Calu3 (cell line): ENCODE measurements around the gene ARMC2. TPM values are rescaled to one million over a fixed set of nuclear protein-coding genes. Genes with fewer than 3 reads are reported as not detected.

Experiments used
- BruUV-seq: library from RNA; stranded (reverse); fragments of 400-500 nt; replicated peaks from 2 replicates; lab custom pipeline; 2021; lab: Mats Ljungman, UMichigan
- CTCF ChIA-PET: fragments of 300-600 bp; sonication (Branson Sonifier 250); formaldehyde crosslinking; loops from one replicate; lab custom pipeline; 2022; ENCODE audit warnings: antibody characterized with exemption; lab: Charles Lee
- DNase-seq: peaks from one replicate; pipeline ENCODE4 v3.0.0; 2022
- H3K27ac Mint-ChIP-seq: one replicate; pipeline ENCODE4 v1.8.0; 2022; ENCODE audit warnings: mixed read lengths; ENCODE audit not compliant: unreplicated experiment
- H3K27me3 Mint-ChIP-seq: one replicate; pipeline ENCODE4 v1.8.0; 2022; ENCODE audit warnings: mixed read lengths; ENCODE audit not compliant: unreplicated experiment
- H3K36me3 Mint-ChIP-seq: one replicate; pipeline ENCODE4 v1.8.0; 2022; ENCODE audit warnings: mild to moderate bottlenecking, moderate library complexity, mixed read lengths; ENCODE audit not compliant: insufficient read depth, unreplicated experiment
- H3K4me1 Mint-ChIP-seq: one replicate; pipeline ENCODE4 v1.8.0; 2022; ENCODE audit warnings: mild to moderate bottlenecking, low read depth, mixed read lengths; ENCODE audit not compliant: unreplicated experiment
- H3K4me3 Mint-ChIP-seq: one replicate; pipeline ENCODE4 v1.8.0; 2022; ENCODE audit warnings: mild to moderate bottlenecking, low read depth, moderate library complexity, mixed read lengths; ENCODE audit not compliant: unreplicated experiment
- H3K9me3 Mint-ChIP-seq: one replicate; pipeline ENCODE4 v1.8.0; 2022; ENCODE audit warnings: low read depth, mixed read lengths; ENCODE audit not compliant: unreplicated experiment
- intact Hi-C: fragments of 100-400 bp; cut with micrococcal nuclease; formaldehyde crosslinking; loops from one replicate; pipeline ENCODE4 v1.10.0; 2022; ENCODE audit not compliant: unreplicated experiment
- total RNA-seq: library from RNA; stranded (reverse); gene quantifications from 2 replicates; pipeline ENCODE4 v1.2.3, GENCODE V29; 2022
- TF ChIP-seq, protein P1 (sequence below): fragments of 200-600 bp; IDR thresholded peaks from one replicate; pipeline ENCODE4 v1.8.0; 2022; ENCODE audit warnings: antibody characterized with exemption; ENCODE audit not compliant: unreplicated experiment

ARMC2 gene
- total RNA-seq, 1 experiment from 2014 or later = 7.1 TPM

DNA sequence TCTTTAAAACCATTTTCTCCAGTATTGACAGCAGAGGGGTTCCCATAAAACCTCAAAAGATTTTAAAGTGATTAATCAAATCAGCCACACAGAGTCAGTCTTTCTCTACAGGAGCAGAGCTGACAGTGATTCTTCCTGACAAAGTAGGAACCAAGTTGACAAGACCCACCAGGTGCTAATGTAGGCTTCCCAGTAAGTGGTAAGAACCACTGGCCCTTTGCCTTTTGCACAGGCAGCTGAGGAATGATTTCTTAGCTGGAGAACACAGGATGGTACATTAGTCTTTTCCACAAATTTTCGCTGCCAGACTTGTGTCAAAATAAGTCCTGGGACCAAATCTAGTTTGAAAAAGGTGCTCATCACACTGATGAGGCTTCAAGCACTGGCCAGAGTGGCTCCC is 95.8 kb downstream of the ARMC2 start:
- TF ChIP-seq, protein P1, sequence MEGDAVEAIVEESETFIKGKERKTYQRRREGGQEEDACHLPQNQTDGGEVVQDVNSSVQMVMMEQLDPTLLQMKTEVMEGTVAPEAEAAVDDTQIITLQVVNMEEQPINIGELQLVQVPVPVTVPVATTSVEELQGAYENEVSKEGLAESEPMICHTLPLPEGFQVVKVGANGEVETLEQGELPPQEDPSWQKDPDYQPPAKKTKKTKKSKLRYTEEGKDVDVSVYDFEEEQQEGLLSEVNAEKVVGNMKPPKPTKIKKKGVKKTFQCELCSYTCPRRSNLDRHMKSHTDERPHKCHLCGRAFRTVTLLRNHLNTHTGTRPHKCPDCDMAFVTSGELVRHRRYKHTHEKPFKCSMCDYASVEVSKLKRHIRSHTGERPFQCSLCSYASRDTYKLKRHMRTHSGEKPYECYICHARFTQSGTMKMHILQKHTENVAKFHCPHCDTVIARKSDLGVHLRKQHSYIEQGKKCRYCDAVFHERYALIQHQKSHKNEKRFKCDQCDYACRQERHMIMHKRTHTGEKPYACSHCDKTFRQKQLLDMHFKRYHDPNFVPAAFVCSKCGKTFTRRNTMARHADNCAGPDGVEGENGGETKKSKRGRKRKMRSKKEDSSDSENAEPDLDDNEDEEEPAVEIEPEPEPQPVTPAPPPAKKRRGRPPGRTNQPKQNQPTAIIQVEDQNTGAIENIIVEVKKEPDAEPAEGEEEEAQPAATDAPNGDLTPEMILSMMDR = no peak

GRCh38 chr6:108944707-108945680 is 96.8 kb downstream of the ARMC2 start:
- Mint-ChIP-seq H3K4me1 (peaks cover 10% of the 10 kb centered on the region), H3K27ac (no peak overlapping the region), H3K9me3 (no peaks in the 10 kb centered on the region), H3K36me3 (no peaks in the 10 kb centered on the region), H3K4me3 (no peak overlapping the region), H3K27me3 (no peaks in the 10 kb centered on the region)
- CTCF ChIA-PET = interaction anchor here (1.4 kb wide), 1 partner anchor 10 kb away, joined by 3 read pairs; no protein-coding TSS in a partner anchor
- intact Hi-C loops = loop anchor here (5.0 kb wide), 1 partner anchor 47 kb away; no protein-coding TSS in a partner anchor
- DNase-seq = no peak
- BruUV-seq = no TSS peak
- TF ChIP-seq, protein P1 = no peak

More for the DNA sequence above, 95.8 kb downstream of the ARMC2 start:
- DNase-seq = no peak
- no peaks in the 10 kb centered on the region for H3K36me3 Mint-ChIP-seq
- H3K4me3 Mint-ChIP-seq = no peak overlapping the region
- no TSS peak for BruUV-seq
- CTCF ChIA-PET = no interaction called here
- no peak overlapping the region for H3K27ac Mint-ChIP-seq
- intact Hi-C loops = loop anchor here (5.0 kb wide), 1 partner anchor 48 kb away; no protein-coding TSS in a partner anchor
- peaks cover 10% of the 10 kb centered on the region for H3K4me1 Mint-ChIP-seq
- H3K9me3 Mint-ChIP-seq = no peaks in the 10 kb centered on the region
- H3K27me3 Mint-ChIP-seq = no peaks in the 10 kb centered on the region

GRCh38 chr6:108945681-108946159 is 97.5 kb downstream of the ARMC2 start:
- CTCF ChIA-PET = interaction anchor here (1.4 kb wide), 1 partner anchor 9 kb away, joined by 3 read pairs; no protein-coding TSS in a partner anchor
- intact Hi-C loops = no loop called here

GRCh38 chr6:108946695-108947094 is 98.5 kb downstream of the ARMC2 start:
- CTCF ChIA-PET = no interaction called here
- TF ChIP-seq, protein P1 = no peak
- H3K27ac Mint-ChIP-seq = peak overlapping the region; percentile 20
- H3K9me3 Mint-ChIP-seq = no peaks in the 10 kb centered on the region
- BruUV-seq = no TSS peak
- H3K4me3 Mint-ChIP-seq = no peak overlapping the region
- H3K4me1 Mint-ChIP-seq = peaks cover 10% of the 10 kb centered on the region
- H3K27me3 Mint-ChIP-seq = no peaks in the 10 kb centered on the region
- no peaks in the 10 kb centered on the region for H3K36me3 Mint-ChIP-seq
- intact Hi-C loops = no loop called here
- DNase-seq = no peak

More at GRCh38 chr6:108945681-108946159, 97.5 kb downstream of the ARMC2 start:
- DNase-seq = no peak
- BruUV-seq = no TSS peak
- TF ChIP-seq, protein P1 = no peak
- Mint-ChIP-seq H3K27me3 (no peaks in the 10 kb centered on the region), H3K4me3 (no peak overlapping the region), H3K4me1 (peaks cover 10% of the 10 kb centered on the region), H3K9me3 (no peaks in the 10 kb centered on the region), H3K27ac (no peak overlapping the region), H3K36me3 (no peaks in the 10 kb centered on the region)
